Measurements from ENCODE around the gene SLC9A3.

Gene SLC9A3

GRCh38 chr5:531749-532315, 7.6 kb upstream of the SLC9A3 start:
- Histone ChIP-seq H3K27me3 (peaks cover 73 to 89% (median 78%) of the 10 kb centered on the region in 11 experiments), H3K4me2 (peak overlapping the region; percentile 82 to 98 (median 90); a peak in 21 of 22 replicates)
- no peak for TF ChIP-seq Cebpa-rat (IDR thresholded peaks at IDR 0.05)

GRCh38 chr5:531101-531748, 7.0 kb upstream of the SLC9A3 start:
- H3K9ac ChIP-seq, result peak overlapping the region in 2 of 11 experiments; percentile 27 to 31; a peak in 2 of 22 replicates
- H3K36me3 ChIP-seq, result no peaks in the 10 kb centered on the region
- peaks cover 22 to 85% (median 35%) of the 10 kb centered on the region in 11 experiments; a peak in 21 of 22 replicates for H4K20me1 ChIP-seq
- peaks cover 79 to 91% (median 85%) of the 10 kb centered on the region in 11 experiments for H3K27me3 ChIP-seq
- H3K27ac ChIP-seq, result no peak overlapping the region
- peak overlapping the region; percentile 82 to 98 (median 90) for H3K4me2 ChIP-seq
- H3K4me3 ChIP-seq, result peak overlapping the region in 7 of 10 experiments; percentile 3 to 42 (median 11); a peak in 10 of 20 replicates
- no peaks in the 10 kb centered on the region for H3K9me3 ChIP-seq (replicated peaks in 1 of 11)
- peaks cover 48 to 65% (median 57%) of the 10 kb centered on the region in 10 experiments for H3K4me1 ChIP-seq
- no peak for TF ChIP-seq Cebpa-rat (IDR thresholded peaks at IDR 0.05)

More at GRCh38 chr5:531749-532315, 7.6 kb upstream of the SLC9A3 start:
- no peaks in the 10 kb centered on the region for H3K36me3 ChIP-seq
- no peaks in the 10 kb centered on the region for H3K9me3 ChIP-seq (replicated peaks in 1 of 11)
- peak overlapping the region in 6 of 10 experiments; percentile 3 to 42 (median 15); a peak in 9 of 20 replicates for H3K4me3 ChIP-seq
- H3K4me1 ChIP-seq, result peaks cover 46 to 61% (median 54%) of the 10 kb centered on the region in 10 experiments
- H3K27ac ChIP-seq, result no peak overlapping the region
- H3K9ac ChIP-seq, result peak overlapping the region in 2 of 11 experiments; percentile 27 to 31; a peak in 2 of 22 replicates
- H4K20me1 ChIP-seq, result peaks cover 22 to 82% (median 30%) of the 10 kb centered on the region in 11 experiments; a peak in 21 of 22 replicates

- Histone ChIP-seq H3K4me1 (peaks cover 48 to 65% (median 57%) of the 10 kb centered on the region in 10 experiments), H4K20me1 (peaks cover 22 to 88% (median 44%) of the 10 kb centered on the region in 11 experiments; a peak in 21 of 22 replicates), H3K36me3 (no peaks in the 10 kb centered on the region), H3K9ac (no peak overlapping the region), H3K27ac (peak overlapping the region in 1 of 11 experiments; percentile 12; a peak in 1 of 22 replicates), H3K4me3 (no peak overlapping the region; a peak in 1 of 20 replicates), H3K4me2 (peak overlapping the region; percentile 82 to 98 (median 90)), H3K9me3 (replicated peaks in 1 of 11) (no peaks in the 10 kb centered on the region), H3K27me3 (peaks cover 88 to 96% (median 91%) of the 10 kb centered on the region in 11 experiments)
- TF ChIP-seq Cebpa-rat (IDR thresholded peaks at IDR 0.05), result no peak
Measured at GRCh38 chr5:530001-530955, 6.0 kb upstream of the SLC9A3 start.

- Histone ChIP-seq H3K9me3 (replicated peaks in 1 of 11) (no peaks in the 10 kb centered on the region), H3K9ac (no peak overlapping the region), H3K36me3 (no peaks in the 10 kb centered on the region), H4K20me1 (peaks cover 22 to 85% (median 45%) of the 10 kb centered on the region in 11 experiments; a peak in 21 of 22 replicates), H3K4me2 (peak overlapping the region; percentile 33 to 94 (median 71); a peak in 20 of 22 replicates), H3K27me3 (peaks cover 91 to 100% (median 98%) of the 10 kb centered on the region in 11 experiments), H3K4me1 (peaks cover 48 to 65% (median 58%) of the 10 kb centered on the region in 10 experiments), H3K27ac (no peak overlapping the region), H3K4me3 (no peak overlapping the region)
- TF ChIP-seq Cebpa-rat (IDR thresholded peaks at IDR 0.05), result no peak
Measured at GRCh38 chr5:528629-529511, 4.6 kb upstream of the SLC9A3 start.

- H4K20me1 ChIP-seq, result peaks cover 22 to 85% (median 49%) of the 10 kb centered on the region in 11 experiments; a peak in 21 of 22 replicates
- H3K9me3 ChIP-seq (replicated peaks in 1 of 11), result no peaks in the 10 kb centered on the region
- no peak overlapping the region for H3K27ac ChIP-seq
- no peak overlapping the region for H3K9ac ChIP-seq
- H3K36me3 ChIP-seq, result no peaks in the 10 kb centered on the region
- peaks cover 48 to 61% (median 57%) of the 10 kb centered on the region in 10 experiments for H3K4me1 ChIP-seq
- peaks cover 91 to 100% (median 100%) of the 10 kb centered on the region in 11 experiments for H3K27me3 ChIP-seq
- no peak for TF ChIP-seq Cebpa-rat (IDR thresholded peaks at IDR 0.05)
- peak overlapping the region in 10 of 11 experiments; percentile 32 to 65 (median 50); a peak in 16 of 22 replicates for H3K4me2 ChIP-seq
- no peak overlapping the region for H3K4me3 ChIP-seq
Measured at GRCh38 chr5:527646-528628, 3.7 kb upstream of the SLC9A3 start.

- H3K36me3 ChIP-seq, result no peaks in the 10 kb centered on the region
- no peak overlapping the region for H3K9ac ChIP-seq
- H3K4me2 ChIP-seq, result peak overlapping the region; percentile 1 to 65 (median 48); a peak in 19 of 22 replicates
- no peak overlapping the region for H3K4me3 ChIP-seq
- no peaks in the 10 kb centered on the region for H3K9me3 ChIP-seq (replicated peaks in 1 of 11)
- no peak overlapping the region for H3K27ac ChIP-seq
- H3K27me3 ChIP-seq, result peaks cover 91 to 100% (median 100%) of the 10 kb centered on the region in 11 experiments
- TF ChIP-seq Cebpa-rat (IDR thresholded peaks at IDR 0.05), result no peak
- peaks cover 15 to 85% (median 45%) of the 10 kb centered on the region in 11 experiments; a peak in 21 of 22 replicates for H4K20me1 ChIP-seq
- H3K4me1 ChIP-seq, result peaks cover 34 to 56% (median 51%) of the 10 kb centered on the region in 10 experiments
Measured at GRCh38 chr5:526456-527088, 2.3 kb upstream of the SLC9A3 start.
